GM21423 (cell line): ENCODE measurements around the gene CHCHD6.

Experiments used
- ATAC-seq: cut with Tn5 transposase; IDR thresholded peaks from one replicate; pipeline ENCODE4 v1.9.1; 2021; ENCODE audit warnings: mild to moderate bottlenecking, moderate library complexity; ENCODE audit not compliant: unreplicated experiment

Gene CHCHD6

DNA sequence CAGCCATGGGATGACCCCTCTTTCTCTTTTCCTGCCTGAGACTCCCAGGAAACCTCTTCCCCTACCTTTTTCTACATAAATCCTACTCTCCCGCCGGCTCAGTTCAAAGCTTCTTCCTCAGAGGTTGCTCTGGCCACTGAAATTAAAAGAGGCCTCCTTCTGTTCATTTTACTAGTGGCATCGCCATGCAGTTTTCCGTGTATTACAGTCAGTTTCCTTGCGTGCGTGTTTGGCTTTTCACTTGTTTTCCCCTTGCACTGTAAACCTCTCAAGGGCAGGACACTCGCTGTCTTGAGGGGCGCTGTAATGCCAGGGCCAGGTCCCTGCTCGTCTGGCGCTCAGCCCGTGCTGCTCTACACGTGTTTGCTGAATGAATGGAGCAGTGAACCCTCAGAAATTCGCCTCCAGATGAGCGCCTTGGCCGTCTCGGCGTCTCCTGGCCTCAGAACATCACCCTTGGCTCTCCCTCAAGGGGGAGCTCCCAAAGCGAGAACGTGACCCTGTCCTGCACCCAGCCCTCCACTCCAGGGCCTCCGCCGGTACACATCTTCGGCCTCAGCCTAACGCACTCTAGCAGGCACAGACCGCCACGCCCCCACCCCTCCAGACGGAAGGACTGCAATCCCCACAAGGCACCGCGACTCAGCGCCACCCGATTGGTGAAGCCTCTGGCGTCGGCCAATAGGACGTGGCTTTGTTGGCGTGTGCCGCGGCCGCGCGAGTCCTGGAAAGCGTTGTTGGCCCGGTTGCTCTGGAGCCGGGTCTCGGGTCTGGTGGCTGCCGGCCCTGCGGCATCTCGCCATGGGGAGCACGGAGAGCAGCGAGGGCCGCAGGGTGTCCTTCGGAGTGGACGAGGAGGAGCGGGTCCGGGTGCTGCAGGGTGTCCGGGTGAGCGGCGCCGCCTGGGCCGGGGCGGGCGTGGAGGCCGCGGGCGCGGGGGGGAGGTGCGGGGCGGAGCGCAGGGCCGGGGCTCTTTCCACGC lies at the start of gene CHCHD6:
Gene CHCHD6, plus strand, starts transcription at position 729 of the 982 bp plus-strand sequence. Its CDS starts 73 bp downstream, at position 802.
- ATAC-seq, result peak; percentile 95

- no peak for ATAC-seq
These were observed 49.3 kb upstream of the CHCHD6 start, which contains the start of gene TXNRD3 for GRCh38 chr3:126654571-126655383. Gene TXNRD3 (minus strand): TSS chr3:126655124.

DNA sequence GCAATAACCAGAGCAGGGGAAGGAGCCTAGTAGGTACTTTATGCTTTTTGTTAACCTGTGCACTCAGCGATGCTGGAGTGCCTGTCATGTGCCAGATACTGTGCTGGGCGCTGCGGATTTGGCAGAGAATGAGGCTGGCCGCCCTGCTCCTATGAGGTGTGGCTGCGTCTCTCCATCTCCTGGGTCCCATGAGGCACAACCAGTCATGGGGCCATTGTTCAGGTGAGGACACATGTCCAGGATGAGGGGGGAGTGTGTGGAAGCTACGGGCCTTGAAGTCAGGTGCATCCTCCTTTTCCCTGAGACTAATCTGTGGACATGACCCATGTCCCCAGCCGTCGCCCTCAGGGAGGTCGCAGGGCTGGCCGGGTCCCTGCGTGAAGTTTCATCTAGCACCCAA lies 48.2 kb upstream of the CHCHD6 start:
- no peak for ATAC-seq

DNA sequence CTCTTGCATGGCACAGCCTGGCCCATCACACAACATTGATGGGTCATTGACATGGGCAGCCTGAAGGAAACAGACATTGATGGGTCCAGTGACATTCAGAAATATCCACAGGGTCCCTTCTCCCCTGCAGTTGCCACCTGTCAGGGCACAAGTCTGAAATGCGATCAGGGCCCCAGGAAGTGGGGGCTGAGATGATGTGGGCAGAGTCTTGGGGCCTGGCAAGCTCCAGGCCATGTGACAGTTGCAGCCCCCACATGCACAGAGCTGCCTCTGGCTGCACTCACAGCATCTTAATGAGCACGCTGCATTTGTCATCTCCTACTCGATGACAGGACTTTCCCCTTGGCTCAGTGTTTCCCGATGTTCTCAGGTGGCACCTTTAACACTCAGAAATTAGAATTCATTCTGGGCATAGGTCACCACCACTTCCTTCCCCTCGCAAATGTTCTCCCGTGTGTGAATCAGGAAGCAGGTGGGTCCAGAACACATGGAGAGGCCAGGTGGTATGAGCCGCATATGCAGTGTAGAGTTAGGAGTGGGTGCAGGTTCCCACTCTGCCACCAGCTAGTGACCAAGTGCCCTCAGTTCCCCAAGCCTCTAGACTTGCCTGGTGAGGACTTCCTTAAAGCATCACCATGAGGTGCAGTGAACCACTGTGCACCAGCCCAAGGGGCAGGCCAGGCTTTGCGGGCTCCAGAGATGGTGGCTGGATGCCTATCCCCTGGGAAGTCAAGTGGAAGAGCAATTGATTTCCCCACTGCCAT lies 47.5 kb upstream of the CHCHD6 start:
- ATAC-seq, result no peak

- ATAC-seq, result no peak
These were observed 46.1 kb upstream of the CHCHD6 start for GRCh38 chr3:126657901-126658300.

- ATAC-seq, result no peak
These were observed 45.5 kb upstream of the CHCHD6 start for GRCh38 chr3:126658584-126658983.

DNA sequence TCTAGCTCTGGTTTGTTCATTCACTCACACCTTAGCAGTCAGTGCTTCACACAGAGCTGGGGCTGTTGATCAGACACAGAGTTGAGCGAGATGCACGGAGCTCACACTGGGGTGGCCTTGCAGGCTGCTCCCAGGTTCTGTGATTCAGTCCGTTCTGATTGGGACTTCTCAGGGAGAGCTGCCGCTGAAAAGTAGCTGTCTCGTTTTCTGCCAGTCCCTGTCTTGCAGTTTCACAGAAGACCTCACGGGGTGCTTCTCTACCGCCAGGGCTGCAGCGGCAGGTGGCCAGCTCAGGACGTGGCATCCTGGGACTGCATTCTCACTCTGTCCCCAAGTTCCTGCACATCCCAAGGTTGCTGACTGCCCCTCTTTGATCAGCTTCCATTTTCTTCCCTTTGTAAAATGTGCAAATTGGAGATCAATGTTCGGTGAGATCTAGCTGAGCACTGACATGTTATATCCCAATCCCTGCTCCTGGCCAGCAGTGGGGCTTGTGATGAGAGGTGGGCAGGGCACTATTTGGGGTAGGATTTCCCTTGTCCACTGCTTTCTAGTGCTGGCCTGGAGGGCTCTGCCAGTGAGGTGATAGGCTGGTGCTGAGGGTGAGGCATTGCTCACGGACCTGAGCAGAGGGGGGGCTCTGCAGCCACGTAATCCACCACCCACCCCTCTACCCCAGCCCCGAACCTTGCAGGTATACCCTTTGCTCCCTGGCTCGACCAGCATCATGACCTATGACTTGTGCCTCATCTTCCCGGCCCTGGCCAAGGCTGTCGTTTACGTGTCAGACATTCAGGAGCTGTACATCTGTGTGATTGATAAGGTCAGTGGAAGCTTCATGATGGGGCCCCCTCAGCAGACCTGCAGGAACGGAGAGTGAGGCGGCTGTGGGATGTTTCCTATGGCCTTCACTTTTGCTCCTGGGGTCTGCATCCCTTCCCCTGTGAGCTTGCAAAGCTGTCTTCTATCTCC lies 43.8 kb upstream of the CHCHD6 start:
- no peak for ATAC-seq

DNA sequence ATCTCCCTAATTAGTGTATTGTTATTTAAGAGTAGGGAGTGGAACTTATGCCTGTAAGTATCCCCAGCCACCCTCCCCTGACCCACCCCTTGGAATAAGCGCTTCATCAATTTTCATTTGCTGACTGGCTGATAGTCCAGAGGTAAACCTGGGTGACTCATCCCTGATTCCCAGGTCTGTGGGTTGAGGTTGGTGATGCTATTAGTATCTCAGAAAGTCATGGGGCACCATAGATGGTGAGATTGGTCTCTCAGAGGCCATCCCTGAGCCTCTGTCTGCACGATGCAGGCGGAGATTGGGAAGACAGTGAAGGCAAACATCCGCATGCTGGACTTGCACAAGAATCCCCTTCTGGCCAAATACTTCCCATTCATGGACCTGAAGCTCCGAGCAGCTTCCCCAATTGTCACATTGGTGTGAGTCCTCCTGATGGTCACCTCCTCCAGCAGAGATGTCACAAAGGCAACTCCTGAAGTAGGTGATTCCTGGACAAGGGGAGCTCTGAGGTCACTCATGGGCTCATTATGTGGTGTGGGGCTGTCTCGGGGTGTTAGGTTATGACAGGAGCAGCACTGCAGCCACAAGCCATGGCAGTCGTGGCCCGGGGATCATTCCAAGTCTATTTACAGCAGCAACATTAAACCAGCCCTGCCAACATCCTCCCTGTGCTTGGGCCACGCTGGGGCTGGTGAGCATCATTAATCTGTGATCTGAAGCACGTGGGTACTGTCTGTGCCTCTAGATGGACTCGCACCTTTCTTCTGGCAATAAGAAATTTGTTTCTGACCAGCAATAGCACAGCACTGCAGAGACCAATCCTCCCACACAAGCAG lies 42.3 kb upstream of the CHCHD6 start:
- no peak for ATAC-seq

DNA sequence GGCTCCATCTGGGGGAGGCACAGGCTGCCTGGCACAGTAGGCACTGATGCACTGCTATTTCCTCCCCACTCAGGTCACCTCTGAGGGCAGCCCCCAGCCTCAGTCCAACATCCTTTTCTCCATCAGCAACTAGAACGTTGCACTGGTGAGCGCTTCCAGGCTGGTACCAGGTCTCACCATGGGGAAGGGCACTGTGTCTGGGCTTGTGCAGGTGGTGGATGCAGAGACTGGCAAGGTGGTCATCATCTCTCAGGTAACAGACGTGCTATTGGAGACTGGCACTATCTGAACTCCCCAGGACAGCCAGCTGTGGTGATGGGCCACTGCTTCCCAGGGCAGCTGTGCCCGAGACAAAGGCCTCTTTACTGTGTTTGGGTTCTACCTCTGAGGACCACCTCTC lies 40.8 kb upstream of the CHCHD6 start:
- no peak for ATAC-seq

GRCh38 chr3:126663750-126664149 lies 40.3 kb upstream of the CHCHD6 start:
- no peak for ATAC-seq

GRCh38 chr3:126664591-126665214 lies 39.3 kb upstream of the CHCHD6 start:
- no peak for ATAC-seq

DNA sequence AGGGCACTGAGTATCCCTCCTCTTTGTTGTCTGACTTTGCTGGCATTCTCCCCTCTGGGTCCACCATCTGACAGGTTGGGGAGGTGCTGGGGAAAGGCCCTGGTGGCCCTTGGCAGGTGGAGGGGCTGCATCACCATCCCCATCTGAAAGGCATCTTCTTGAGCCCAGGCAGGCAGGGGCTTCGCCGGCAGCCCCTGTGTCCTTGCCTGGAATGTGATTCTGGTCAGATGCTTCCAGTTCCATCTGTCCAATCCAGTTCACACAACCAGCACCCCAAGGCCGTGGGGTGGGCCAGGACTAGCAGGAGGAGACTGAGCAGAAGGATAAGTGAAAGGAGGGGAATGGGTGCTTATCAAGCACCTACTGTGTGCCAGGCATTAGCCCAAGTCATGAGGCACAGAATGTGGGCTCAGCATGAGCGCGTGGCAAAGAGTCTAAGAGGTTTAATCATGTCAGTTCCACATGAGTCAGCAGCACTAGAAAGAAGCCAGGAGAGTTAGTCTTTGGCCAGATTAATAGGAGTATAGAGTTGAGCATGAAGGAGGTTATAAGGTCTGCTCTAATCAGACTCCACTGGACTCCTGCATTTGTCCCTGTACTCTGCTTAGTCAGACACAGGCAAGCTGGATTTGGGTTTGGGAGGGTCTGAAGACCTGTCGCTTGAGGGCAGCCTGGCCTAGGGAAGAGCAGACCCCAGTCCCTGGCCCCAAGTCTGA lies 38.7 kb upstream of the CHCHD6 start:
- ATAC-seq, result no peak

GRCh38 chr3:126665959-126666657 lies 37.9 kb upstream of the CHCHD6 start:
- no peak for ATAC-seq

- no peak for ATAC-seq
These were observed 37.1 kb upstream of the CHCHD6 start for GRCh38 chr3:126666658-126667528.

DNA sequence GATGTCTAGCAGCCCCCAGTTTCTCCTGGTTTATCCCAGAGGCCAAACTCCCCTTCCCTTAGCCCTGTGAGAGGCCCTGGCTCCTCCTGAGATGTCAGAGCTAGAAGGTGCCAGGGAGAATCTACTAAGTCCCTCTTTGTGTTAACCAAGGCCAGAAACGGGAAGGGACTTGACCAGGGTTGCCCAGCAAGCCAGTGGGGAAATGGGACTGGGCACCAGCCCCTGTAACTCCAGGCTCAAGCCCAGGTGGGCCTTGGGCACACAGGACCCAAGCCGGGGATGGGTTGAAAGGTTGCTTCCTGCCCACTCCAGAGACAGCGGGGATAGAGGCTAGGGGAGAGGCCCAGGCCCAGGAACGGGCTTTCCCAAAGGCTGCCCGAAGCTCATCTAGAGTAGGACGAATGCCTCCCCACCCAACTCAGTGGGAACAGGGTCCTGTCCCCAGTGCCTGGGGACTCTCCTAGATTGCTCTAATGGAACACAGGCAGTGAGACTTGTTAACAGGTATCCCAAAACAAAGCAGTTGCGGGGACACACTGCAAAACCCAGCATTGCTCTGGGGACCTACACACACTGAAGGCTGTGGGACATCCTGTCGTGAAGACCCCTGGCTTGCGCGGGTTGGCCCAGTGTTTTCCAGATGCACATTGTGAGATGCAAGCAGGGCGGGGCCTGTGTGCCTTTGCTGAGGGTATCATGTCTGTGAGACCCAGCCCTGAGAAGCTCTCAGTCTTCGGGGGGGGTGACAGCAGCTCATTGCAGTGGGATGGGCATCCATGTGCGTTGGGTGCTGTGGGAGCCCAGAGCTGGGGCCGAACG lies 36.2 kb upstream of the CHCHD6 start:
- ATAC-seq, result no peak
